ENCODE results near the gene ZDHHC9.

GRCh38 chrX:129791961-129792570 lies 51.6 kb downstream of the ZDHHC9 start:
- TF ChIP-seq CTCF (conservative IDR thresholded peaks at IDR 0.05; ENCODE audit: low read length) = no peak
- TF ChIP-seq EZH2phosphoT487 (IDR thresholded peaks at IDR 0.05; ENCODE audit: borderline replicate concordance) = no peak
